Measurements from ENCODE around the gene OPRL1.
A peak's percentile ranks its signal among the peaks of the same experiment; 100 is the strongest.
"Not testable (repeated sequence)": the region's sequence is repeated elsewhere in the genome, so short reads cannot be mapped to it uniquely, and the experiment has no call there.

Gene OPRL1

GRCh38 chr20:64087226-64087825, 7.4 kb downstream of the OPRL1 start:
- DNase-seq = not testable (repeated sequence)

- not testable (repeated sequence) for DNase-seq
These were observed 8.7 kb downstream of the OPRL1 start for GRCh38 chr20:64088586-64088985.

- no peak for DNase-seq
These were observed 10.3 kb downstream of the OPRL1 start for GRCh38 chr20:64090165-64090564.

GRCh38 chr20:64091340-64091739, 11.5 kb downstream of the OPRL1 start:
- no peak for DNase-seq

- DNase-seq = no peak
These were observed 11.9 kb downstream of the OPRL1 start for GRCh38 chr20:64091770-64092169.

GRCh38 chr20:64092258-64093012, 12.6 kb downstream of the OPRL1 start:
- no peak for DNase-seq

- no peak for DNase-seq
These were observed 13.2 kb downstream of the OPRL1 start for GRCh38 chr20:64093013-64093503.

- DNase-seq = no peak
These were observed 15.6 kb downstream of the OPRL1 start for GRCh38 chr20:64095455-64095854.

GRCh38 chr20:64095927-64096326, 16.0 kb downstream of the OPRL1 start:
- DNase-seq = no peak

GRCh38 chr20:64096535-64096934, 16.7 kb downstream of the OPRL1 start:
- DNase-seq = no peak

- no peak for DNase-seq
These were observed 18.7 kb downstream of the OPRL1 start for GRCh38 chr20:64098471-64099013.

- no peak for DNase-seq
These were observed 19.4 kb downstream of the OPRL1 start for GRCh38 chr20:64099086-64099786.

- DNase-seq = no peak
These were observed 20.1 kb downstream of the OPRL1 start for GRCh38 chr20:64099880-64100565.

GRCh38 chr20:64100566-64100888, 20.6 kb downstream of the OPRL1 start:
- no peak for DNase-seq

- DNase-seq = no peak
These were observed 21.2 kb downstream of the OPRL1 start for GRCh38 chr20:64100946-64101688.

- DNase-seq = peak; percentile 50 to 53
These were observed 22.1 kb downstream of the OPRL1 start for GRCh38 chr20:64101731-64102621.

- no peak for DNase-seq
These were observed 22.9 kb downstream of the OPRL1 start for GRCh38 chr20:64102647-64103354.

- no peak for DNase-seq
These were observed 24.2 kb downstream of the OPRL1 start for GRCh38 chr20:64103871-64104666.

- no peak for DNase-seq
These were observed 25.0 kb downstream of the OPRL1 start for GRCh38 chr20:64104667-64105451.
